HG03039 (cell line): ENCODE data around the gene ID1.
"Not testable (repeated sequence)": the region's sequence is repeated elsewhere in the genome, so short reads cannot be mapped to it uniquely, and the experiment has no call there.

Experiments
- ATAC-seq: cut with Tn5 transposase; IDR thresholded peaks from one replicate; pipeline ENCODE4 v1.9.1; 2021; ENCODE audit warnings: mild to moderate bottlenecking, moderate library complexity; ENCODE audit not compliant: unreplicated experiment

ID1 gene

GRCh38 chr20:31597481-31597855 lies 7.6 kb upstream of the ID1 start:
- no peak for ATAC-seq

GRCh38 chr20:31602431-31602778 lies 2.7 kb upstream of the ID1 start:
- ATAC-seq = no peak

GRCh38 chr20:31602779-31603441 lies 2.2 kb upstream of the ID1 start:
- ATAC-seq = peak; percentile 50

- ATAC-seq = peak; percentile 41
Measured at GRCh38 chr20:31603822-31604566, 1.1 kb upstream of the ID1 start.

GRCh38 chr20:31604567-31605030 lies 490 bp upstream of the ID1 start:
- ATAC-seq = no peak

- no peak for ATAC-seq
Measured at GRCh38 chr20:31605902-31606803, 1.1 kb downstream of the ID1 start.

GRCh38 chr20:31606804-31607639 lies 1.9 kb downstream of the ID1 start:
- ATAC-seq = no peak

GRCh38 chr20:31607640-31608250 lies 2.7 kb downstream of the ID1 start:
- ATAC-seq = no peak

GRCh38 chr20:31608251-31608945 lies 3.3 kb downstream of the ID1 start:
- ATAC-seq = no peak

GRCh38 chr20:31612271-31612640 lies 7.2 kb downstream of the ID1 start:
- not testable (repeated sequence) for ATAC-seq

- ATAC-seq = no peak
Measured at GRCh38 chr20:31615416-31615815, 10.3 kb downstream of the ID1 start.

- ATAC-seq = no peak
Measured at GRCh38 chr20:31617432-31618104, 12.5 kb downstream of the ID1 start.

GRCh38 chr20:31620246-31620645 lies 15.2 kb downstream of the ID1 start:
- ATAC-seq = no peak

- ATAC-seq = not testable (repeated sequence)
Measured at GRCh38 chr20:31623123-31623505, 18.0 kb downstream of the ID1 start.

GRCh38 chr20:31626534-31626933 lies 21.4 kb downstream of the ID1 start:
- not testable (repeated sequence) for ATAC-seq

GRCh38 chr20:31628057-31628456 lies 23.0 kb downstream of the ID1 start:
- ATAC-seq = not testable (repeated sequence)

GRCh38 chr20:31630187-31630790 lies 25.2 kb downstream of the ID1 start:
- ATAC-seq = no peak

- ATAC-seq = no peak
Measured at GRCh38 chr20:31632548-31633338, 27.7 kb downstream of the ID1 start.
